ENCODE data around the gene LRRC4B. TPM values are rescaled to one million over a fixed set of nuclear protein-coding genes. Genes with fewer than 3 reads are reported as not detected.

Gene LRRC4B
- total RNA-seq, 1 donor from 2014 or later = 4.6 TPM

- H3K27me3 ChIP-seq = no peaks in the 10 kb centered on the region
- TF ChIP-seq CTCF (IDR thresholded peaks at IDR 0.05) = no peak
- no peaks in the 10 kb centered on the region for H3K36me3 ChIP-seq
- intact Hi-C loops (cut with DNase I) = no loop called here
- peak; percentile 66 for DNase-seq
- H3K4me3 ChIP-seq = no peak overlapping the region
- H3K9me3 ChIP-seq = no peaks in the 10 kb centered on the region
- peaks cover 9% of the 10 kb centered on the region for H3K4me1 ChIP-seq
- H3K27ac ChIP-seq = no peak overlapping the region
- no peak for ATAC-seq
Observed at GRCh38 chr19:50505856-50506611, 62.2 kb downstream of the LRRC4B start.

- Histone ChIP-seq H3K27me3 (no peaks in the 10 kb centered on the region), H3K4me3 (no peak overlapping the region), H3K9me3 (no peaks in the 10 kb centered on the region), H3K4me1 (no peaks in the 10 kb centered on the region), H3K27ac (no peak overlapping the region), H3K36me3 (no peaks in the 10 kb centered on the region)
- ATAC-seq = peak; percentile 32
- no peak for DNase-seq
- intact Hi-C loops (cut with DNase I) = no loop called here
- no peak for TF ChIP-seq CTCF (IDR thresholded peaks at IDR 0.05)
Observed at GRCh38 chr19:50501568-50502475, 66.4 kb downstream of the LRRC4B start.

- intact Hi-C loops (cut with DNase I) = no loop called here
- DNase-seq = no peak
- no peak for TF ChIP-seq CTCF (IDR thresholded peaks at IDR 0.05)
- H3K36me3 ChIP-seq = no peaks in the 10 kb centered on the region
- no peak overlapping the region for H3K27ac ChIP-seq
- H3K9me3 ChIP-seq = no peaks in the 10 kb centered on the region
- ATAC-seq = no peak
- no peaks in the 10 kb centered on the region for H3K27me3 ChIP-seq
- H3K4me1 ChIP-seq = no peaks in the 10 kb centered on the region
- H3K4me3 ChIP-seq = no peak overlapping the region
Observed at GRCh38 chr19:50501186-50501567, 67.1 kb downstream of the LRRC4B start.

- H3K9me3 ChIP-seq = no peaks in the 10 kb centered on the region
- H3K4me3 ChIP-seq = no peak overlapping the region
- H3K4me1 ChIP-seq = no peaks in the 10 kb centered on the region
- TF ChIP-seq CTCF (IDR thresholded peaks at IDR 0.05) = no peak
- intact Hi-C loops (cut with DNase I) = no loop called here
- H3K36me3 ChIP-seq = no peaks in the 10 kb centered on the region
- ATAC-seq (peak; percentile 58), DNase-seq (no peak)
- no peaks in the 10 kb centered on the region for H3K27me3 ChIP-seq
- H3K27ac ChIP-seq = no peak overlapping the region
Observed at GRCh38 chr19:50500753-50501151, 67.5 kb downstream of the LRRC4B start.

GRCh38 chr19:50500060-50500752 lies 68.0 kb downstream of the LRRC4B start:
- no peak overlapping the region for H3K27ac ChIP-seq
- intact Hi-C loops (cut with DNase I) = no loop called here
- DNase-seq (no peak), ATAC-seq (peak; percentile 54)
- H3K4me3 ChIP-seq = no peak overlapping the region
- TF ChIP-seq CTCF (IDR thresholded peaks at IDR 0.05) = no peak
- H3K27me3 ChIP-seq = no peaks in the 10 kb centered on the region
- no peaks in the 10 kb centered on the region for H3K4me1 ChIP-seq
- no peaks in the 10 kb centered on the region for H3K9me3 ChIP-seq
- no peaks in the 10 kb centered on the region for H3K36me3 ChIP-seq
